ENCODE measurements around the gene IFNL2.
"Not testable (repeated sequence)": the region's sequence is repeated elsewhere in the genome, so short reads cannot be mapped to it uniquely, and the experiment has no call there.

IFNL2 gene

DNA sequence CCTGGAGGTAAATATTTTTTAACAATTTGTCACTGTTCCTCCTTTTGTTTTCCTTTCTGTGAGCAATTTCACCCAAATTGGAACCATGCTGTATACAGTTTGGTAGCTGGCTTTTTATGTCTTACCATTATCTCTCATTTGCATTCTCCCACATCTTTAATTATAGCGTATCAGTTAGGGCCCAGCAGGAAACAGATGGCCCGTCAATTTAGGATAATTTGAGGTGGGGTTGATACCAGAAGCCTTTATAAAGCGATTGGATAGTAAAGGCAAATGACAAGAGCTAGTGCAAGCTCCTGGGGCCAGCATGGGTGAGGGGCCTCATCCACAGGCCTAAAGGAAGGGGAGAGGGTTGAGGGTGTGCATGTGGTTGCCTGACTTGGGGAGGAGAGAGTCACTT lies 15.7 kb upstream of the IFNL2 start:
- no peak overlapping the region for H3K4me3 ChIP-seq (ENCODE audit: low read depth, low read length)

DNA sequence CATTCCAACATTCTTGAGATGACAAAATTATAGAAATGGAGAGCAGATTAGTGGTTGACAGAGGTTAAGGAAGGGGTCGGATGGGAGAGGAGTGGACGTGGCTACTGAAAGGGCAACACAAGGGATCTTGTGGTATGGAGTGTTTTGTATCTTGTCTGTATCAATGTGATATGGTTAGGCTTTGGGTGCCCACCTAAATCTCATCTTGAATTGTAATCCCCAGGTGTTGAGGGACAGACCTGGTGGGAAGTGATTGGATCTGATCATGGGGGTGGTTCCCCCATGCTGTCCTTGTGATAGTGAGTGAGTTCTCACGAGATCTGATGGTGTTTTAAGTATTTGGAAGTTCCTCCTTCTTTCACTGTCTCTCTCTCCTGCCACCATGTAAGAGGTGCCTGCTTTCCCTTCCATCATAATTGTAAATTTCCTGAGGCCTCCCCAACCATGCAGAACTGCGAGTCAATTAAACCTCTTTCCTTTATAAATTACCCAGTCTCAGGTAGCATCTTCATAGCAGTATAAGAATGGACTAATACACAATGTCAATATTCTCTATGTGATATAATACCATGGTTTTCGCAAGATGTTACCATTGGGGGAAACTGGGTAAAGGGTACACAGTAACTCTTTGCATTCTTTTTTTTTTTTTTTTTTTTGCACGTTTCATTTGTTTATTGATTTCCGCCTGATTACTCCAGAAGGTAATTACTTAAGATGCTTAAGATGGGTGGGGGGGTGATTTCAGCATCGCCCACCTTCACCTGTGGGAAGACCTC lies 14.6 kb upstream of the IFNL2 start:
- H3K4me3 ChIP-seq (ENCODE audit: low read depth, low read length), result no peak overlapping the region

DNA sequence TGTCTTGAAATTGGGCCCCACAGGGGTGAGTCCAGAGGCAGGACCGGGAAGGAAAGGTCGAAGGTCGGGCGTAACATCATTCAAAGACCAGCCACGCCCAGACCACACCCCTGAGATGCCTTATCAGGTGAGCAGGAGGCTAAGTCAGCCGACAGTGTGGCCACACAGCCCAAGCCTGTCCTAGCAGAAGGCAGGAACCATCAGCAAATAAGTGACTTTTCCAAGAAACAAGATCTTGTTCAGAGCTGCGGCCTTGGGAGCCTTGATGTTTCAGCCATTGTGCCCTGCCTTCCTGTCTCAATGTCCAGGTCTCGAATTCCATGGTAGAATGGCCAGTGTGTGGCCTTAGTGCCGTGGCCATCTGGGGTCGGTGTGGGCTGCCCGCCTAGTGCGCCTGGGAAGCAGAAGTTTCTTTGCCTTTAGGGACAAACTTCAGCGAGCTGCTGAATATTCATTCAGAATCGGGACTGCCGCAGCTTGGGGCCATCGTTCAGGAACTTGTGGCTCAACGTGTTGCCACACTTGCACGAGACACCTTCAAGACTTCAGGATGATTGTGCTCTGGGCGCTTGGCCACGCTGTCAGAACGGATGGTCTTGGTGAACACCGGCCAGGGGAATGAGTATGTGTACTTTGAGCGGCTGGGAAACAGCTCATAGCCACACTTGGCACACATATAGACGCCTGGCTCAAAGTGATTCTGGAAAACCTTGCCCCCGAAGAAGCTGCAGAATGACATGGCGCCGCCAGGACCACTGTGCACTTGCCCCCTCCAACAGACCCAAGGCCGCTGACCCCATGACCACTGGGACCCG lies 13.5 kb upstream of the IFNL2 start:
- H3K4me3 ChIP-seq (ENCODE audit: low read depth, low read length), result no peak overlapping the region

DNA sequence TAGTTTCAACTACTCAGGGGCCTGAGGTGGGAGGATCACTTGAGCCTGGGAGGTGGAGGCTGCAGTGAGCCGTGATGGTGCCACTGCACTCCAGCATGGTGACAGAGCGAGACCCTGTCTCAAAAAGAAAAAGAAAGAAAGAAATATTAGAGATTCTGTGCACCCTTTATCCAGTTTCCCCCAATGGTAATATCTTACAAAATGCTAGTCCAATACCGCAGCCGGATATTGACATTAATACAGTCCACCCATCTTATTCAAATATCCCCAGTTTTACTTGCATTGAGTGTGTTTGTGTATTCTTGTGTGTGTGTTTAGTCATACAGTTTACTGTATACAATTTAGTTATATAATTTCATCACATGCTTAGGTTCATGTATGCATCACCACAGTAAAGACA lies 11.0 kb upstream of the IFNL2 start:
- H3K4me3 ChIP-seq (ENCODE audit: low read depth, low read length), result no peak overlapping the region

DNA sequence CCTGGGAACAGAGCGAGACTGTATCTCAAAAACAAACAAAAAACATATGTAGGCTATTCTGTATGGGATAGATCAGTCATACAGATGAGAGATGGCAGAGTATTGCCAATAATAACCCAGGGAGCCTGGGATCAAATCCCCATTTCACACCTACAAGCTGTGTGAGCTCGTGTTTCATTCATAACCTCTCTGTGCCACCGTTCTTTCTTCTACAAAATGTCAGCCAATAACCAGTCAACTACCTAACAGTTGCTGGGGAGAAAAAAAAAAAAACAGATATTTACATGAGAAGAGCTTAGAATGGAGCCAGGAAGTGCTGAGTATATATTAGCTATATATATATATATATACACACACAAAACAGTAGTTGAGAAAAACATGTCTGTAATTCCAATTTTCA lies 6.5 kb upstream of the IFNL2 start:
- no peak overlapping the region for H3K4me3 ChIP-seq (ENCODE audit: low read depth, low read length)

DNA sequence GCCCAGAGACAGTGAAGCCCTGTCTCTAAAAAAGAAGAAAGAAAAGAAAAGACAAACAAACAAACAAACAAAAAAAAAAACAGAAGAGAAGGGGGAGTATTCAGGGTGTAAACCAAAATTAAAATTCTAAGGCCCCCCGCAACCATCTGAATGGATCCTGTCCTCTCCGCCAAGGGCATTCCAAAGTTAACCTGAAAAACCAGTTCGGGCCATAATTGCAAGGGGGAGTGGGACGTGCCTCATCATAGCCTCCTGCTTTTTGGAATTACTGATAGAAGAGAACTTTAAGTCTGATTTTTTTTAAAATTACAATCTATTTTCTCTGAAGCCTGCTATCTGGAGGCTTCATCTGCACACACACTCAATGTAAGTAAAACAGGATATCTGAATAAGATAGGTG lies 5.7 kb upstream of the IFNL2 start:
- no peak overlapping the region for H3K4me3 ChIP-seq (ENCODE audit: low read depth, low read length)

DNA sequence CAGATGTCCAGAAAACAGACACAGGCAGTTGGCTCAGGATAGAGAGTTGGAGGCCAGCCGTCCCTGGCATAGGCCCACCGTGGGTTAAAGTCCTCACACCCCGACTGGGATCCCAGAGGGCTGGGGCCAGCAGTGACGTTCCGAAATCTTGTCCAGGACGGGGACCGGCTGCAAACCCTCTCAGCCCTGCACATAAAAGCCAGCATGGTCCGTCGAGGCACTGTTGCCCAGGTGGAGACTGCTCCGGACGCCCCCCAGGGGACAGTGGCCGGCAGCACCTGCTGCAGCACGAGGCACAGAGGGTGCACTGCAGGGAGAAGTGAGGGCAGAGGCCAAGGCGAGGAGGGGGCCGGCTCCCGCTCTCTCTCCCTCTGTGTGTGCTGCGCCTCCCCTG lies 4.3 kb upstream of the IFNL2 start:
- H3K4me3 ChIP-seq (ENCODE audit: low read depth, low read length), result no peak overlapping the region

DNA sequence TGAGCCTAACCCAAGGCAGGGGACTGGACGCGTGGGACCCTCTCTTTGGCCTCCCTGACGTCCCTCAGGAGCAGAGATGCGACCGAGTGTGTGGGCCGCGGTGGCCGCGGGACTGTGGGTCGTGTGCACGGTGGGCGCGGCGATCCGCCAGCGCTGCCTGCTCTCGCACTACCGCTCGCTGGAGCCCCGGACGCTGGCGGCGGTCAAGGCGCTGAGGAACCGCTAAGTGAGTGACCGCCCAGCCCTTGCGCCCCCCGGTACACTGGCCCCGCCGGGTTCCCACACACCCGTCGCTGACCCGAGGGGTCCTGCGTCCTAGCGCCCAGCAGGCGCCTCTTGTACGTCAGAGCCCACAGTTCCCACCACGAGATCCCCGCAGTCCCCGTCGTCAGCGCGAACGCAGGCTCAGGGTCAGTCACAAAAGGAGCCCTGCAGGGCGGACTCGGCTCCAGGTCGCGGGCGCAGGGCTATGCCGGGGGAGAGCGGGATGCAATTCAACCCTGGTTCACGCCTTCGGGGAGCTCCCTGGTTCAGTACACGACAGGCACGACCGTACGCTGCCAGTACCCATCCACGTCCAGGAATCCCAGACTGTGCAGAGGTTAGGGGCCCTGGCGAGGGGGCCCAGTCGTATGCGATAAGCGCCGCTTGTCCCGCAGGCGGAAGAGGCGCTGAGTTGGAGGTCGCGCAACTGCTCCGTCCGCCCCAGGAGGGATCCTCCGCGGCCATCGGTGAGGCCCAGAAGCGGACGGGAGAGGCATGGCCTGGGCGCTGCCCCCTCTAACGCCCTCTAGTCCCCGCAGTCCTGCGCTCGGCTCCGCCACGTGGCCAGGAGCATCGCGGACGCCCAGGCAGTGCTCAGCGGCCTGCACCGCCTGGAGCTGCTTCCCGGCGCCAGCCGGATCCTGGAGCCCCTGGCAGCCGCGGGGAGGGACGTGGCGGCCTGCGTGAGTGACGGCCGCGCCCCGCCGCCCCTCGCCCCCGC lies 3.6 kb upstream of the IFNL2 start:
- H3K4me3 ChIP-seq (ENCODE audit: low read depth, low read length), result no peak overlapping the region

DNA sequence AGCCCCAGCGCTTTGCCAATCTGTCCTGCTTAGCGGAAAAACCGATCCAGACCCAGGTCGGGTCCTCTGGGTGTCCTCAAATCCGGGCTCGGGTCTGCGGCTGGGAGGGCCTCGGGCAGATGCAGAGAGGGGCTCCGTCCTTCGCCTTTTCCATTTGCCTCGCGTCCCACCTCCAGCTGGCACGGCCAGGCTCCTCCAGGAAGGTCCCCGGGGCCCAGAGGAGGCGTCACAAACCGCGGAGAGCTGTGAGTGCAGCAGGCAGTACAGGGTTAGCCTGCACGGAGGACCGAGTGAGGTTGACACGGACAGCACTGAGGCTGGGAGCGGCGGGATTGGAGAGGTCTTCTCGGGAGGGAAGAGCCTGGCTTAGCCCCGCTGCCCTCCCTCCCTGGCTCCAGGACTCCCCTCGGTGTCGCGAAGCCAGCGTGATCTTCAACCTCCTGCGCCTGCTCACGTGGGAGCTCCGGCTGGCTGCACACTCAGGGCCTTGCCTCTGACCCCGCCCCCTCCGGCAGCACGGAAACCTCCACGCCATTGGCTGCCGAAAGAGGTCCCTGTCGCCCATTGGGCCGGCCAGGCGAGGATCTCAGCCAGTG lies 2.8 kb upstream of the IFNL2 start:
- no peak overlapping the region for H3K4me3 ChIP-seq (ENCODE audit: low read depth, low read length)

DNA sequence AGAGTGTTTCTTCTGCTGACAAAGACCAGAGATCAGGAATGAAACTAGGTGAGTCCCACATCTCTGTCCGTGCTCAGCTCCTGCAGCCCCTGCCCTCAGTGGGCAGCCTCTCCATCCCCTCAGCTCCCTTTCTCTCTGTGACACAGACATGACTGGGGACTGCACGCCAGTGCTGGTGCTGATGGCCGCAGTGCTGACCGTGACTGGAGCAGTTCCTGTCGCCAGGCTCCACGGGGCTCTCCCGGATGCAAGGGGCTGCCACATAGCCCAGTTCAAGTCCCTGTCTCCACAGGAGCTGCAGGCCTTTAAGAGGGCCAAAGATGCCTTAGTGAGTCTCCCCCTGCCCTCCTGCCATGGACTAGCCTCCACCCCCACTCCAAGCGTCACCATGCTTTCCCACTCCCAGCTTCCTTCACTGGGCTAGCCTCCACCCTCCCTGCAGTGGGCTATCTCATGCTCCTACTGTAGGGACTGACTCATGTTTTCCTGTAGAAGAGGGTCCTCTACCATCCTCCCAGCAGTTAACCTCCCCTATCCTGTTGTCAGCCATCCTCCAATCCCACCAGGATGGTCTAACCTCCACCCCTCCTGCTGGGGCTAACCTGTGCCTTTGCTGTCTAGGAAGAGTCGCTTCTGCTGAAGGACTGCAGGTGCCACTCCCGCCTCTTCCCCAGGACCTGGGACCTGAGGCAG lies 481 bp downstream of the IFNL2 start:
- H3K4me3 ChIP-seq (ENCODE audit: low read depth, low read length), result not testable (repeated sequence)

DNA sequence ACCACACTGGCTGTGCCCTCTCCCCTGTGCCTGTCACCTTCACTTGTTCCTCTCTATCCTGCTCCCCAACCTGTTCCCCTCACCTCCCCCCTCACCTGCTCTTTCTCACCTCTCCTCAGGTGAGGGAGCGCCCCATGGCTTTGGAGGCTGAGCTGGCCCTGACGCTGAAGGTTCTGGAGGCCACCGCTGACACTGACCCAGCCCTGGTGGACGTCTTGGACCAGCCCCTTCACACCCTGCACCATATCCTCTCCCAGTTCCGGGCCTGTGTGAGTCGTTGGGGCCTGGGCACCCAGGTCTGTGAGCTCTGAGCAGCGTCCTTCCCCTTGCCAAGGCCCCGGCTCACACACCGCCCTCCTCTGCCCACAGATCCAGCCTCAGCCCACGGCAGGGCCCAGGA lies 1.2 kb downstream of the IFNL2 start:
- not testable (repeated sequence) for H3K4me3 ChIP-seq (ENCODE audit: low read depth, low read length)

DNA sequence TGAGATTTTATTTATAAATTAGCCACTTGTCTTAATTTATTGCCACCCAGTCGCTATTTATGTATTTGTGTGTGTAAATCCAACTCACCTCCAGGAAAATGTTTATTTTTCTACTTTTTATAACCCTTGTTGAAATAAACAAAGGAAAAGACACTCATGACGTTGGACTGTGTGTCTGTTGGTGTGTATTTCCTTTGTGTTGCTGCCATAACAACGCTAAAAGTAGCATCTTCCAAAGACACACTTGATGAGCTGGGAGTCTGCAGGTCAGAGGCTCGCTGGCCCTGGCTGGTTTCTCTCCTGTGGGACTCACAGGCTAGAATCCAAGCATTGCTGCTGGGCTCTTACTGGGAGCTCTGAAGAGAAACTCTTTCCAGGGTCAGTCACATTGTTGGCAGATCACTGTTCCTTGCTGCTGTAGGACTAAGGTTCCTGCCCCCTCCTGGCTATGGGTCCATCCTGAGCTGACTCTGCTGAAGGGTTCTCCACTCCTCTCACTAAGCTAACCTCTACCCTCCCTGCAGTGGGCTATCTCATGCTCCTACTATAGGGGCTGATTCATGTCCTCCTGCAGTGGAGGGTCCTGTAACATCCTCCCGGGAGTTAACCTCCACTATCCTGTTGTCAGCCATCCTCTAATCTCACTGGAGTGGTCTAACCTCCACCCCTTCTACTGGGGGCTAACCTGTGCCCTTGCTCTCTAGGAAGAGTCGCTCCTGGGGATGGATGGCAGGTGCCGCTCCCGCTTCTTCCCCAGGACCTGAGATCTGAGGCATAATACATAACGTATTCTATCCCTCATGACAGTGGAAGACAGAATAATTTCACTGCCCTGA lies 2.1 kb downstream of the IFNL2 start:
- H3K4me3 ChIP-seq (ENCODE audit: low read depth, low read length), result no peak overlapping the region

DNA sequence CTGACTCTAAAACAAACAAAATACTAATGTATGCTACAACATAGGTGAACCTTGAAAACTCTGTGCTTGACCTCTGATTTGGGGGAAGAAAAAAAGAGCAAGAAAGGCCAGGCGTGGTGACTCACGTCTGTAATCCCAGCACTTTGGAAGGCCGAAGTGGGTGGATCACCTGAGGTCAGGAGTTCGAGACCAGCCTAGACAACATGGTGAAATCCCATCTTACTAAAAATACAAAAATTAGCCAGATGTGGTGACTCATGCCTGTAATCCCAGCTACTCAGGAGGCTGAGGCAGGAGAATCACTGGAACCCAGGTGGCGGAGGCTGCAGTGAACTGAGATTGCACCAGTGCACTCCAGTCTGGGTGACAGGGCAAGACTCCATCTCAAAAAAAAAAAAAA lies 5.7 kb downstream of the IFNL2 start:
- not testable (repeated sequence) for H3K4me3 ChIP-seq (ENCODE audit: low read depth, low read length)

DNA sequence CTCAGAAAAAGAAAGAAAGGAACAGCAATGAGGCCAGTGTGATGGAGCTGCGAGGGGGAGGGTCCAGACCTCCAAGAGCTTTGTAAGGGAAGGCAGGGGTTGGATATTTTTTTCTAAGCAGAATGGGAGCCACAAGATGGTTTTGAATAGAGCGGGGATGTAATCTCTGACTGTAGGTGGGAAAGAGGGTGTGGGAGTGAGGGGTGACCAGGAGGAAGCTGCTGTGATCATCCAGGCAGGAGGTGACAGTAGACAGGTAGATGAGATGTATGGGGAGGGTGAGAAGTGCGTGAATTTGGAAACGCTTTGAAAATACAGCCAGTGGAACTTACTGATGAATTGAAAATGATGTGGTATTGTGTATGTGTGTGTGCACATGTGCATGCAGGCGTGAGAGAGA lies 7.4 kb downstream of the IFNL2 start:
- H3K4me3 ChIP-seq (ENCODE audit: low read depth, low read length), result no peak overlapping the region

DNA sequence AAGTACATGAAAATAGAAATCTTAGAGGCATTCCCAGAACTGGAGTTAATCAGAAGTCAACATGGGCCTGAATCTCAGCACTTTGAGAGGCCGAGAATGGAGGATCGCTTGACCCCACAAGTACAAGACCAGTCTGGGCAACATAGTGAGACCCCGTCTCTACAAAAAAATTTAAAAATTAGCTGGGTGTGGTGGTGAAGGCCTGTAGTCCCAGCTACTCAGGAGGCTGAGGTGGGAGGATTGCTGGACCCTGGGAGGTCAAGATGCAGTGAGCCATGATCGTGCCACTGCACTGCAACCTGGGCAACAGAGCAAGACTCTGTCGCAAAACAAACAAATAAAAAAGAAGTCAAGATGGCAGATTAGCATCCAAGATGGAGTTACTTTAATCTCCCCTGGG lies 8.5 kb downstream of the IFNL2 start:
- H3K4me3 ChIP-seq (ENCODE audit: low read depth, low read length), result no peak overlapping the region

DNA sequence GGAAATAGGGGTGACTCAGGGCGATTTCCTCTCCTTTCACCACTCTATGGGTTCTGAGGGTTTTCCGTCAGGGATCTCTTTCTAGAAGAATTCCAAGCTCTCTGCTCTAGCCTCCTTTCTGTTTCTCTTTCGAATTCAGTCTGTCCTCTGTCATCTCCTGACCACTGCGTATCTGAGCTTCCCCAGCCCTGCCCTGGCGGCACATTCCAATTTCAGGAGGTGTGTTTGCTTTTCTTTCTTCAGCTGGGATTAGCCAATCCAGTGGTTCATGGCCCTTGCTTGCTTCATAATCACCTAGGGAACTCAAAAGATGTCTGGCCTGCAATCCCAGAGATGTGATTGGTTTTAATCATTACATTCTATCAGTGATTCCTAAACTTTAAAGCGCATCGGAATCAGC lies 9.4 kb downstream of the IFNL2 start:
- no peak overlapping the region for H3K4me3 ChIP-seq (ENCODE audit: low read depth, low read length)

DNA sequence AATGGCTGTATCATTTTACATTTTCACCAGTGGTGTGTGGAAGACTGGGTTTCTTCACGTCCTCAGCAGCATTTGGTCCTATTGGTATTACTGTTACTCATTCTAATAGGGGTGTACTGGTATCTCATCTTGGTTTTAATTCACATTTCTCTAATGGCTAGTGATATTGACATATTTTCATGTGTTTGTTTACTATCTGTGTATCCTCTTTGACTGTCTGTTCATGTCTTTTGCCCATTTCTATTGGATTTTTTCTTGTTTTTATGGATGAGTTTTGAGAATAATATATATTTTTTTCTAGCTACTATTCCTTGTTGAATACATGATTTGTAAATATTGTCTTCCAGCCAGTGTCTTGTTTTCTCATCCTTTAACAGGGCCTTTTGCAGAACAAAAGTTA lies 13.8 kb downstream of the IFNL2 start:
- no peak overlapping the region for H3K4me3 ChIP-seq (ENCODE audit: low read depth, low read length)

DNA sequence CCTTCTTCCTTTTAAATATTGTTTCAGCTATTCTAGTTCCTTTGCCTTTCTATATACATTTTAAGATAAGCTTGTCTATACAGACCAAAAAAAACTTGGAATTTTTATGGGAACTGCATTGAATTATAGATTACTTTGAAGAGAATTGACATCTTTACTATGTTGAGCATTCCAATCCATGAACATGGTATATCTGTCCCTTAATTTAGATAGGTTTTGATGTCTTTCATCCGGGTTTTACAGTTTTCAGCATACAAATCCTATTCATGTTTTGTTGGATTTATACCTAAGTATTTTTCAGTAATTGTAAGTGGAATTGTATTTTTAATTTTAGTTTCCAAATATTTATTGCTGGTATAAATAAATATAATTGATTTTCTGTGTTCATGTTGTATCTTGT lies 15.8 kb downstream of the IFNL2 start:
- H3K4me3 ChIP-seq (ENCODE audit: low read depth, low read length), result no peak overlapping the region

DNA sequence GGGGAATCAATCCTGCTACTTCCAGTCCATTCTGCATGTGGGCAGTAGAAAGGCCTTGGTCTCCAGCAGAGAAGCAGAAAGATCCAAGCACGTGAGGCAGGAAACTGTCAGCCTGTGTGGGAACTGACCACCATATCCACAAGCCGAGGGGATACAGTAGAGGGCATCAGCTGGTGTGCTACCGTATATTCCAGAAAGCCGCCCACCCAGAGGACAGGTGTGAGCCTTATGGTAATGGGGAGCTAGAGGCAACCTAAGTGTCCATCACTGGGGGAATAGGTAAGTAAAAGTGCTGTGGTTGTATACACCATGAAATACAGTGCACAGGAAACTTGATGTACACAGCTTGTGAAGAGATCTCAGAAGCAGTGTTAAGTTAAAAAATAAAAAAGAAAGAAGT lies 25.2 kb downstream of the IFNL2 start:
- no peak overlapping the region for H3K4me3 ChIP-seq (ENCODE audit: low read depth, low read length)
